HepG2 (cell line): Measurements from ENCODE around the gene PYGO2. TPM values are rescaled to one million over a fixed set of nuclear protein-coding genes. Genes with fewer than 3 reads are reported as not detected.

Source experiments
- DNMT3B ChIP-seq: conservative IDR thresholded peaks from 2 replicates; pipeline ENCODE4 v1.6.1; 2016; ENCODE audit warnings: missing biosample characterization, control low read depth
- FOXK2 ChIP-seq: fragments of 450-650 bp; IDR thresholded peaks from 2 replicates; pipeline ENCODE4 v1.6.1; 2016
- HMG20B ChIP-seq: conservative IDR thresholded peaks from 2 replicates; pipeline ENCODE4 v1.6.1; 2016; ENCODE audit warnings: missing genetic modification reagents, missing compliant biosample characterization
- KAT8 ChIP-seq: IDR thresholded peaks from 2 replicates; pipeline ENCODE4 v1.6.1; 2016; ENCODE audit warnings: missing genetic modification reagents, missing compliant biosample characterization
- KDM6A ChIP-seq: IDR thresholded peaks from 2 replicates; pipeline ENCODE4 v1.6.1; 2016; ENCODE audit warnings: low read depth
- MAZ ChIP-seq, 2 experiments: sonication (generic) in 1 of 2; formaldehyde crosslinking in 1 of 2; IDR thresholded peaks; 2 replicates each; pipeline versions ENCODE4 v1.5.0 to v1.6.1; 2012 to 2020; ENCODE audit warnings: low read depth in 2 of 2, mild to moderate bottlenecking in 2 of 2, borderline replicate concordance in 1 of 2, improper control_type of control experiment in 1 of 2, low read length in 1 of 2, missing genetic modification reagents in 1 of 2, moderate library complexity in 1 of 2
- MBD4 ChIP-seq: IDR thresholded peaks from 2 replicates; pipeline ENCODE4 v1.6.1; 2012; ENCODE audit warnings: low read length, inconsistent platforms, borderline replicate concordance
- MZF1 ChIP-seq: sonication (generic); formaldehyde crosslinking; IDR thresholded peaks from 2 replicates; pipeline ENCODE4 v1.8.1; 2023; ENCODE audit warnings: mild to moderate bottlenecking, missing genetic modification reagents, borderline replicate concordance
- PHF20 ChIP-seq: sonication (generic); formaldehyde crosslinking; IDR thresholded peaks from 2 replicates; pipeline ENCODE4 v1.5.0; 2020; ENCODE audit warnings: mild to moderate bottlenecking, missing genetic modification reagents
- PPARG ChIP-seq: conservative IDR thresholded peaks from 2 replicates; pipeline ENCODE4 v1.6.1; 2016; ENCODE audit warnings: missing biosample characterization, missing genetic modification reagents
- RELA ChIP-seq: sonication (generic); formaldehyde crosslinking; IDR thresholded peaks from 2 replicates; pipeline ENCODE4 v1.4.0; 2020; ENCODE audit warnings: missing genetic modification reagents
- SATB2 ChIP-seq: sonication (generic); formaldehyde crosslinking; IDR thresholded peaks from 2 replicates; pipeline ENCODE4 v1.5.0; 2020; ENCODE audit warnings: missing genetic modification reagents
- SP1 ChIP-seq, 2 experiments: fragments of 450-650 bp in 1 of 2; sonication (generic) in 1 of 2; formaldehyde crosslinking in 1 of 2; IDR thresholded peaks; 2 replicates each; pipeline versions ENCODE4 v1.4.0 to v1.6.1; 2016 to 2020; ENCODE audit warnings: missing genetic modification reagents in 1 of 2
- SRY ChIP-seq: sonication (generic); formaldehyde crosslinking; IDR thresholded peaks from 2 replicates; pipeline ENCODE4 v1.8.0; 2022; ENCODE audit warnings: mild to moderate bottlenecking, missing genetic modification reagents
- THAP7 ChIP-seq: sonication (generic); formaldehyde crosslinking; IDR thresholded peaks from 2 replicates; pipeline ENCODE4 v1.8.1; 2023; ENCODE audit warnings: mild to moderate bottlenecking, missing genetic modification reagents
- ZBTB2 ChIP-seq: sonication (generic); formaldehyde crosslinking; IDR thresholded peaks from 2 replicates; pipeline ENCODE4 v1.8.0; 2022; ENCODE audit warnings: low read depth, missing genetic modification reagents
- ZBTB33 ChIP-seq: sonication (generic); formaldehyde crosslinking; IDR thresholded peaks from 2 replicates; pipeline ENCODE4 v1.4.0; 2020; ENCODE audit warnings: missing genetic modification reagents
- ZFAT ChIP-seq: sonication (generic); formaldehyde crosslinking; conservative IDR thresholded peaks from 2 replicates; pipeline ENCODE4 v1.8.1; 2023; ENCODE audit warnings: missing genetic modification reagents, inconsistent platforms
- ZNF333 ChIP-seq: sonication (generic); formaldehyde crosslinking; IDR thresholded peaks from 2 replicates; pipeline ENCODE4 v1.4.0; 2020; ENCODE audit warnings: mild to moderate bottlenecking, missing genetic modification reagents, borderline replicate concordance
- ZNF451 ChIP-seq: sonication (generic); formaldehyde crosslinking; IDR thresholded peaks from 2 replicates; pipeline ENCODE4 v1.5.0; 2020; ENCODE audit warnings: mild to moderate bottlenecking, missing genetic modification reagents
- ZNF547 ChIP-seq: sonication (generic); formaldehyde crosslinking; IDR thresholded peaks from 2 replicates; pipeline ENCODE4 v1.5.1; 2020; ENCODE audit warnings: mild to moderate bottlenecking, missing genetic modification reagents
- ZNF549 ChIP-seq: sonication (generic); formaldehyde crosslinking; IDR thresholded peaks from 2 replicates; pipeline ENCODE4 v1.5.0; 2020; ENCODE audit warnings: missing genetic modification reagents
- ZNF563 ChIP-seq: sonication (generic); formaldehyde crosslinking; IDR thresholded peaks from 2 replicates; pipeline ENCODE4 v1.8.0; 2022; ENCODE audit warnings: mild to moderate bottlenecking, moderate library complexity, missing genetic modification reagents
- ZNF570 ChIP-seq: sonication (generic); formaldehyde crosslinking; IDR thresholded peaks from 2 replicates; pipeline ENCODE4 v1.4.0; 2020; ENCODE audit warnings: mild to moderate bottlenecking, missing genetic modification reagents, borderline replicate concordance
- ZNF607 ChIP-seq: sonication (generic); formaldehyde crosslinking; IDR thresholded peaks from 2 replicates; pipeline ENCODE4 v1.5.1; 2020; ENCODE audit warnings: missing genetic modification reagents, mild to moderate bottlenecking, borderline replicate concordance
- ZNF768 ChIP-seq: sonication (generic); formaldehyde crosslinking; IDR thresholded peaks from 2 replicates; pipeline ENCODE4 v1.4.0; 2020; ENCODE audit warnings: missing genetic modification reagents
- ZNF773 ChIP-seq: sonication (generic); formaldehyde crosslinking; IDR thresholded peaks from 2 replicates; pipeline ENCODE4 v1.4.0; 2020; ENCODE audit warnings: missing genetic modification reagents, borderline replicate concordance
- ZNF878 ChIP-seq: sonication (generic); formaldehyde crosslinking; IDR thresholded peaks from 2 replicates; pipeline ENCODE4 v1.8.1; 2023; ENCODE audit warnings: mild to moderate bottlenecking, missing genetic modification reagents, moderate library complexity
- ZNF891 ChIP-seq: sonication (generic); formaldehyde crosslinking; IDR thresholded peaks from 2 replicates; pipeline ENCODE4 v1.5.0; 2020; ENCODE audit warnings: mild to moderate bottlenecking, missing genetic modification reagents
- polyA plus RNA-seq, 8 experiments: library from polyadenylated mRNA; depleted of rRNA in 3 of 8; stranded (reverse) in 7 of 8; unstranded in 1 of 8; fragments of >200 nt; fragmentation: Illumina TruSeq in 4 of 8; extraction: Trizol in 4 of 8; gene quantifications; 2 replicates each; pipeline versions ENCODE4 v1.2.1 to v1.2.3, GENCODE V29; 2011 to 2016; ENCODE audit warnings: low read depth in 4 of 8, missing spikeins in 1 of 8, mixed read lengths in 1 of 8; ENCODE audit not compliant: insufficient read depth in 1 of 8
- total RNA-seq, 5 experiments: library from RNA; depleted of rRNA; stranded (reverse); fragments of >200 nt; fragmentation: Illumina TruSeq; extraction: Trizol; gene quantifications; 2 replicates each; pipeline ENCODE4 v1.2.3, GENCODE V29; 2016; ENCODE audit warnings: low read depth in 1 of 5

PYGO2 gene
- total and polyA plus RNA-seq, 2 of the 13 experiments (the other 11 are each of a cell fraction or from before 2014, with no cell fraction given) = 20.3 to 21.8 TPM

GRCh38 chr1:154982897-154983648, 21.5 kb upstream of the PYGO2 start, which contains the start of gene FLAD1 (continued):
- TF ChIP-seq MAZ (IDR thresholded peaks at IDR 0.05; ENCODE audit: borderline replicate concordance, low read depth, low read length) (no peak), MAZ (CRISPR knock-in tag; IDR thresholded peaks at IDR 0.05; ENCODE audit: low read depth) (no peak), ZNF607 (CRISPR knock-in tag) (no peak), SRY (CRISPR knock-in tag) (no peak), ZNF451 (CRISPR knock-in tag) (no peak), ZBTB33 (CRISPR knock-in tag) (no peak), ZNF570 (no peak), SATB2 (no peak), RELA (CRISPR knock-in tag) (no peak), ZNF891 (no peak), KDM6A (CRISPR knock-in tag) (no peak), ZNF768 (CRISPR knock-in tag) (no peak), ZNF333 (no peak), MBD4 (no peak), ZBTB2 (no peak), ZFAT (CRISPR knock-in tag) (no peak), MZF1 (CRISPR knock-in tag) (no peak), ZNF563 (CRISPR knock-in tag) (no peak), SP1 (IDR thresholded peaks at IDR 0.05) (no peak), SP1 (CRISPR knock-in tag; IDR thresholded peaks at IDR 0.05) (peak; percentile 66), ZNF773 (CRISPR knock-in tag) (no peak), HMG20B (no peak), ZNF878 (peak; percentile 77), PHF20 (CRISPR knock-in tag) (peak; percentile 89), DNMT3B (CRISPR knock-in tag) (peak; percentile 89), PPARG (CRISPR knock-in tag) (no peak), ZNF547 (no peak), ZNF549 (no peak), KAT8 (CRISPR knock-in tag) (peak; percentile 93), FOXK2 (peak; percentile 41; the same call in 1 of the 2 replicates), THAP7 (no peak)
